B cell (primary cell): ENCODE results near the gene OR2AT4. TPM values are rescaled to one million over a fixed set of nuclear protein-coding genes. Genes with fewer than 3 reads are reported as not detected.
"Not testable (repeated sequence)": the region's sequence is repeated elsewhere in the genome, so short reads cannot be mapped to it uniquely, and the experiment has no call there.

Experiments
- ATAC-seq: fragments of 200-7000 bp; cut with Tn5 transposase; one replicate; pipeline ENCODE4 v1.10.0; 2021; ENCODE audit warnings: low read depth, mild to moderate bottlenecking, moderate number of reproducible peaks, moderate library complexity
- CTCF ChIA-PET: fragments of 350-600 bp; sonication (Branson Sonifier 250); formaldehyde crosslinking; loops from one replicate; lab custom pipeline; 2021; ENCODE audit warnings: antibody characterized with exemption, inconsistent platforms; lab: Charles Lee
- POLR2A ChIA-PET: fragments of 350-600 bp; sonication (Branson Sonifier 250); formaldehyde crosslinking; loops from one replicate; lab custom pipeline; 2021; ENCODE audit warnings: antibody characterized with exemption; lab: Charles Lee
- DNase-seq: peaks from one replicate; pipeline ENCODE4 v3.0.0; 2013
- H2AFZ ChIP-seq: 2 replicates; pipeline ENCODE4 v1.6.1; 2012; ENCODE audit warnings: mild to moderate bottlenecking, low read depth, low read length; ENCODE audit not compliant: insufficient read depth, poor library complexity, severe bottlenecking
- H3K27ac ChIP-seq, 2 donors: 1 replicate in 1 of 2; 2 replicates in 1 of 2; pipeline ENCODE4 v1.5.1; 2012 to 2013; ENCODE audit warnings: low read length in 2 of 2, mild to moderate bottlenecking in 2 of 2, moderate library complexity in 1 of 2
- H3K27me3 ChIP-seq, 4 experiments: fragments of 200-600 bp in 1 of 4; sonication (generic) in 1 of 4; replicated peaks in 1 of 4; 1 replicate in 2 of 4; 2 replicates in 2 of 4; pipeline versions ENCODE4 v1.6.1 to v1.7.0; 2013 to 2016; ENCODE audit warnings: low read length in 3 of 4, mild to moderate bottlenecking in 2 of 4, mixed read lengths in 1 of 4, moderate library complexity in 1 of 4; ENCODE audit not compliant: insufficient read depth in 4 of 4, control insufficient read depth in 3 of 4; ENCODE audit errors: control extremely low read depth in 1 of 4
- H3K36me3 ChIP-seq, 2 experiments: replicated peaks in 1 of 2; 1 replicate in 1 of 2; 2 replicates in 1 of 2; pipeline versions ENCODE4 v1.6.1 to v1.7.1; 2013; ENCODE audit warnings: low read length in 1 of 2; ENCODE audit not compliant: insufficient read depth in 2 of 2, control insufficient read depth in 1 of 2; ENCODE audit errors: control extremely low read depth in 1 of 2, extremely low read depth in 1 of 2
- H3K4me1 ChIP-seq, 2 donors: fragments of 200-600 bp in 1 of 2; sonication (generic) in 1 of 2; 1 replicate in 1 of 2; 2 replicates in 1 of 2; pipeline versions ENCODE4 v1.5.1 to v1.6.1; 2013 to 2017; ENCODE audit warnings: low read length in 2 of 2; ENCODE audit not compliant: control insufficient read depth in 2 of 2, insufficient read depth in 2 of 2
- H3K4me2 ChIP-seq: replicated peaks from 2 replicates; pipeline ENCODE3; 2012; ENCODE audit warnings: mild to moderate bottlenecking, low read depth, low read length; ENCODE audit not compliant: poor library complexity, severe bottlenecking
- H3K4me3 ChIP-seq, 5 experiments: fragments of 200-600 bp in 1 of 5; sonication (generic) in 1 of 5; 1 replicate in 3 of 5; 2 replicates in 2 of 5; pipeline versions ENCODE4 v1.5.1 to v1.7.0; 2011 to 2016; ENCODE audit warnings: low read length in 4 of 5, mild to moderate bottlenecking in 4 of 5, low read depth in 2 of 5, control low read depth in 1 of 5, moderate library complexity in 1 of 5; ENCODE audit not compliant: insufficient read depth in 1 of 5; ENCODE audit errors: control extremely low read depth in 1 of 5, extremely low read depth in 1 of 5
- H3K79me2 ChIP-seq: fragments of 200-600 bp; sonication (generic); one replicate; pipeline ENCODE4 v1.6.0; 2016; ENCODE audit warnings: low read length; ENCODE audit not compliant: control insufficient read depth, insufficient read depth
- H3K9ac ChIP-seq: fragments of 200-600 bp; sonication (generic); 2 replicates; pipeline ENCODE4 v1.6.1; 2017; ENCODE audit warnings: mild to moderate bottlenecking, low read length, moderate library complexity
- H3K9me3 ChIP-seq, 3 donors: one replicate each; pipeline versions ENCODE4 v1.6.1 to v1.7.1; 2013; ENCODE audit warnings: low read length in 2 of 3; ENCODE audit not compliant: control insufficient read depth in 2 of 3, insufficient read depth in 1 of 3; ENCODE audit errors: control extremely low read depth in 1 of 3
- H4K20me1 ChIP-seq: 2 replicates; pipeline ENCODE4 v1.6.0; 2012; ENCODE audit warnings: mild to moderate bottlenecking, low read length; ENCODE audit not compliant: insufficient read depth, control insufficient read depth, poor library complexity, severe bottlenecking
- H3K27ac Mint-ChIP-seq: one replicate; pipeline ENCODE4 v1.8.0; 2021; ENCODE audit warnings: mixed read lengths
- H3K27me3 Mint-ChIP-seq: one replicate; pipeline ENCODE4 v1.8.0; 2021; ENCODE audit warnings: mixed read lengths
- H3K4me1 Mint-ChIP-seq: one replicate; pipeline ENCODE4 v1.8.0; 2021; ENCODE audit warnings: mixed read lengths
- H3K4me3 Mint-ChIP-seq: one replicate; pipeline ENCODE4 v1.8.0; 2021; ENCODE audit warnings: mixed read lengths
- H3K9me3 Mint-ChIP-seq: one replicate; pipeline ENCODE4 v1.8.0; 2022; ENCODE audit warnings: mixed read lengths; ENCODE audit not compliant: insufficient read depth
- CTCF ChIP-seq: fragments of 200-600 bp; IDR thresholded peaks from one replicate; pipeline ENCODE4 v1.8.0; 2022; ENCODE audit warnings: antibody characterized with exemption, mild to moderate bottlenecking
- EZH2 ChIP-seq: IDR thresholded peaks from 2 replicates; pipeline ENCODE4 v1.6.1; 2012; ENCODE audit warnings: borderline replicate concordance, low read depth, mild to moderate bottlenecking, moderate library complexity, low read length; ENCODE audit not compliant: insufficient read depth, poor library complexity, severe bottlenecking
- WGBS: methylation state at CpG from one replicate; pipeline ENCODE4 v1.1.5; 2013; ENCODE audit warnings: missing lambda C conversion rate; ENCODE audit not compliant: insufficient coverage; 5-methylcytosine and 5-hydroxymethylcytosine counted together
- intact Hi-C: fragments of 100-400 bp; cut with micrococcal nuclease; formaldehyde crosslinking; loops from one replicate; pipeline ENCODE4 v1.10.0; 2022
- polyA plus RNA-seq: library from polyadenylated mRNA; depleted of rRNA; stranded (reverse); fragments of >200 nt; gene quantifications from 2 replicates; pipeline ENCODE4 v1.2.3, GENCODE V29; 2012
- total RNA-seq, 2 donors: library from RNA; stranded (reverse); fragments of 120-200 nt in 1 of 2; gene quantifications; 1 replicate in 1 of 2; 2 replicates in 1 of 2; pipeline versions ENCODE4 v1.2.3 to v1.2.4, GENCODE V29; 2013 to 2022

Gene OR2AT4
- total and polyA plus RNA-seq, 2 donors (not counting 1 experiment from before 2014, with no cell fraction given), result not detected

GRCh38 chr11:75047191-75047590, 49.5 kb downstream of the OR2AT4 start:
- H3K79me2 ChIP-seq, result no peaks in the 10 kb centered on the region
- DNase-seq, result no peak
- H3K36me3 ChIP-seq, result no peaks in the 10 kb centered on the region
- no peak for ATAC-seq
- POLR2A ChIA-PET, result no interaction called here
- no peak for TF ChIP-seq EZH2
- no peak for TF ChIP-seq CTCF
- WGBS, result 80% methylated on average over 2 of the region's 4 CpGs
- H3K9ac ChIP-seq, result no peak overlapping the region
- intact Hi-C loops, result no loop called here
- Mint-ChIP-seq H3K9me3 (peaks cover under 1% of the 10 kb centered on the region), H3K27ac (no peak overlapping the region), H3K4me3 (no peak overlapping the region), H3K4me1 (peaks cover 26% of the 10 kb centered on the region), H3K27me3 (no peaks in the 10 kb centered on the region)
- H3K27ac ChIP-seq, result no peak overlapping the region
- CTCF ChIA-PET, result no interaction called here
- no peaks in the 10 kb centered on the region for H4K20me1 ChIP-seq
- H3K27me3 ChIP-seq, result no peaks in the 10 kb centered on the region
- H3K9me3 ChIP-seq, result peaks cover 0 to 7% (median 0%) of the 10 kb centered on the region in 3 donors
- H3K4me3 ChIP-seq, result no peak overlapping the region
- H3K4me1 ChIP-seq, result peaks cover 14 to 20% of the 10 kb centered on the region in 2 donors
- no peak overlapping the region for H2AFZ ChIP-seq
- H3K4me2 ChIP-seq, result no peak overlapping the region

GRCh38 chr11:75046668-75047067, 50.0 kb downstream of the OR2AT4 start:
- H3K27me3 ChIP-seq, DNase-seq, CTCF ChIA-PET, POLR2A ChIA-PET, H3K9me3 ChIP-seq, ATAC-seq, H3K4me2 ChIP-seq, H2AFZ ChIP-seq, H3K9me3 Mint-ChIP-seq, intact Hi-C loops, H4K20me1 ChIP-seq, H3K9ac ChIP-seq, H3K27me3 Mint-ChIP-seq, H3K36me3 ChIP-seq, H3K27ac Mint-ChIP-seq, H3K27ac ChIP-seq, H3K4me3 Mint-ChIP-seq, H3K4me3 ChIP-seq, H3K79me2 ChIP-seq: not testable (repeated sequence)
- H3K4me1 ChIP-seq, result peaks cover 14 to 20% of the 10 kb centered on the region in 2 donors
- 85% methylated on average over 3 of the region's 5 CpGs for WGBS
- peaks cover 26% of the 10 kb centered on the region for H3K4me1 Mint-ChIP-seq

GRCh38 chr11:75044381-75045170, 52.1 kb downstream of the OR2AT4 start:
- intact Hi-C loops, CTCF ChIA-PET, H3K9me3 ChIP-seq: not testable (repeated sequence)

More at GRCh38 chr11:75044381-75045170, 52.1 kb downstream of the OR2AT4 start:
- H3K4me1 Mint-ChIP-seq, result peaks cover 14% of the 10 kb centered on the region
- WGBS, result 88% methylated on average over 12 of the region's 15 CpGs
- H3K27me3 Mint-ChIP-seq, H3K79me2 ChIP-seq, ATAC-seq, H3K9me3 Mint-ChIP-seq, H3K4me1 ChIP-seq, H3K4me3 Mint-ChIP-seq, H3K4me3 ChIP-seq, H3K36me3 ChIP-seq, DNase-seq, H3K27ac Mint-ChIP-seq, H3K27me3 ChIP-seq, H3K27ac ChIP-seq, H3K9ac ChIP-seq, POLR2A ChIA-PET, H2AFZ ChIP-seq, H3K4me2 ChIP-seq, H4K20me1 ChIP-seq: not testable (repeated sequence)
